ENCODE measurements around the gene SCRN3. TPM values are rescaled to one million over a fixed set of nuclear protein-coding genes. Genes with fewer than 3 reads are reported as not detected.

SCRN3 gene
- polyA plus RNA-seq, 1 donor (not counting 4 experiments of a cell fraction or from before 2014, with no cell fraction given): 18.6 TPM

DNA sequence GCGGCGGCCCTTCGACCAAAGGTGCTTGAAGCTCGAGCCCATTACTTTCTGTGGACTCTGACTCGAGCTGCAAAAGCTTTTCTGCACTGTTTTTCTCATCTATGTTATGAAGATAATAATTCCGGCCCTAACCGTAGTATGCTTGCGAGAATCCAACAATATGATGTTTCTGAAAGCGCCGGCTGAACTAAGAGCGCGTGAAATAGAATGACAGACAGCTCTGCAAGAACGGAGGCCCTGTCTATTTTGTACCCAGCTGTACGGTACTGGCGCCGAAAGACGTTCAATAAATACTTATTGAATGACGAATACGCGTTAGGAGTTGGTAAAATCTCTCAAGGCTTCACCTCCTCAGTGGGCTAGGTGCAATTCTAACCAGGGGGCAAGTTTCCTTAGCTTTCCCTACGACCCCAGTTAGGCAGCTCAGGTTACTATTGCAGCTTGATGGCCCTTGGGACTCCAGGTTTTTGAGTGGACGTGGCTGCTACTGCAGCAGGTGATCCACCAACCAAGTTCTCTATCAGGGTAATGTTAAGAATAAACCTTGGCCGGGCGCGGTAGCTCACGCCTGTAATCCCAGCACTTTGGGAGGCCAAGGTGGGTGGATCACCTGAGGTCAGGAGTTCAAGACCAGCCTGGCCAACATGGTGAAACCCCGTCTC is 570 bp downstream of the SCRN3 start:
- Histone ChIP-seq H2AFZ (ENCODE audit: control insufficient read depth, low read length) (peak overlapping the region; percentile 97), H3K9me1 (ENCODE audit: control insufficient read depth, extremely low read depth, insufficient read depth, low read length) (no peaks in the 10 kb centered on the region), H3K36me3 (ENCODE audit: control insufficient read depth in 2 of 2, extremely low read depth in 1 of 2, insufficient read depth in 2 of 2, low read length in 2 of 2) (no peaks in the 10 kb centered on the region), H3K27ac (ENCODE audit: control insufficient read depth, insufficient read depth, low read length) (peak overlapping the region; percentile 90), H4K20me1 (ENCODE audit: control insufficient read depth, extremely low read depth, insufficient read depth, low read length) (no peaks in the 10 kb centered on the region), H3K4me1 (ENCODE audit: control insufficient read depth, extremely low read depth, insufficient read depth, low read length) (peaks cover 19% of the 10 kb centered on the region), H3K4me3 (ENCODE audit: control insufficient read depth in 2 of 3, extremely low read depth in 1 of 3, insufficient read depth in 2 of 3, low read depth in 1 of 3, low read length in 3 of 3) (peak overlapping the region; percentile 88 to 94 (median 90)), H3K79me2 (ENCODE audit: control insufficient read depth, insufficient read depth, low read length) (peaks cover 32% of the 10 kb centered on the region), H3K9ac (ENCODE audit: control insufficient read depth, extremely low read depth, insufficient read depth, low read length) (peak overlapping the region; percentile 84), H3K4me2 (ENCODE audit: control insufficient read depth, extremely low read depth, insufficient read depth, low read depth, low read length) (peak overlapping the region; percentile 75), H3K27me3 (ENCODE audit: control insufficient read depth, extremely low read depth, insufficient read depth, low read length) (no peaks in the 10 kb centered on the region), H3K9me3 (ENCODE audit: control insufficient read depth, low read depth, low read length) (no peaks in the 10 kb centered on the region)
- DNase-seq (ENCODE audit: low read depth, low spot score) (no peak), FAIRE-seq (no peak)
- TF ChIP-seq EZH2 (IDR thresholded peaks at IDR 0.05; ENCODE audit: low read length): no peak
- TF ChIP-seq, protein P1, sequence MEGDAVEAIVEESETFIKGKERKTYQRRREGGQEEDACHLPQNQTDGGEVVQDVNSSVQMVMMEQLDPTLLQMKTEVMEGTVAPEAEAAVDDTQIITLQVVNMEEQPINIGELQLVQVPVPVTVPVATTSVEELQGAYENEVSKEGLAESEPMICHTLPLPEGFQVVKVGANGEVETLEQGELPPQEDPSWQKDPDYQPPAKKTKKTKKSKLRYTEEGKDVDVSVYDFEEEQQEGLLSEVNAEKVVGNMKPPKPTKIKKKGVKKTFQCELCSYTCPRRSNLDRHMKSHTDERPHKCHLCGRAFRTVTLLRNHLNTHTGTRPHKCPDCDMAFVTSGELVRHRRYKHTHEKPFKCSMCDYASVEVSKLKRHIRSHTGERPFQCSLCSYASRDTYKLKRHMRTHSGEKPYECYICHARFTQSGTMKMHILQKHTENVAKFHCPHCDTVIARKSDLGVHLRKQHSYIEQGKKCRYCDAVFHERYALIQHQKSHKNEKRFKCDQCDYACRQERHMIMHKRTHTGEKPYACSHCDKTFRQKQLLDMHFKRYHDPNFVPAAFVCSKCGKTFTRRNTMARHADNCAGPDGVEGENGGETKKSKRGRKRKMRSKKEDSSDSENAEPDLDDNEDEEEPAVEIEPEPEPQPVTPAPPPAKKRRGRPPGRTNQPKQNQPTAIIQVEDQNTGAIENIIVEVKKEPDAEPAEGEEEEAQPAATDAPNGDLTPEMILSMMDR (optimal IDR thresholded peaks at IDR 0.05 in 1 of 3, IDR thresholded peaks at IDR 0.05 in 1 of 3, conservative IDR thresholded peaks at IDR 0.05 in 1 of 3; ENCODE audit: extremely low read depth in 1 of 3, insufficient read depth in 2 of 3, low read length in 3 of 3): no peak
- dilution Hi-C loops (cut with MboI; ENCODE audit: extremely low pct_ligation_motif_present, low sequenced_read_pairs): no loop called here

DNA sequence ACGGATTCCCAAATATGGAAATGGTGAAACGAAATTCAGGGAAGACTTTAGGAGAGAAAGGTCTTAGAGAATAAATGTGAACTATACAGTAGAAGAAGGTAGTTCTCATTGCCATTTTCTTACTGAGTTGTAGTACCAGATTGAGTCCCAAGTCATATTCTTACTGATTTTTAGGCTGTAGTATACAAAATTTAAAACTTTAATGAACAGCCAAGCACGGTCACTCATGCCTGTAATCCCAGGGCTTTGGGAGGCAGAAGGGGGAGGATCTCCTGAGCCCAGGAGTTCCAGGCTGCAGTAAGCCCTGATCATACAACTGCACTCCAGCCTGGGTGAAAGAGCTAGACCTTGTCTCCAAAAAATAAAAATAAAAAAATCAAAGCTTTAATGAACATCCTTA is 2.2 kb downstream of the SCRN3 start:
- H2AFZ ChIP-seq (ENCODE audit: control insufficient read depth, low read length): no peak overlapping the region
- no peak overlapping the region for H3K9ac ChIP-seq (ENCODE audit: control insufficient read depth, extremely low read depth, insufficient read depth, low read length)
- no peaks in the 10 kb centered on the region for H3K27me3 ChIP-seq (ENCODE audit: control insufficient read depth, extremely low read depth, insufficient read depth, low read length)
- peaks cover 24% of the 10 kb centered on the region for H3K79me2 ChIP-seq (ENCODE audit: control insufficient read depth, insufficient read depth, low read length)
- no peak overlapping the region for H3K27ac ChIP-seq (ENCODE audit: control insufficient read depth, insufficient read depth, low read length)
- dilution Hi-C loops (cut with MboI; ENCODE audit: extremely low pct_ligation_motif_present, low sequenced_read_pairs): no loop called here
- no peak for DNase-seq (ENCODE audit: low read depth, low spot score)
- no peaks in the 10 kb centered on the region for H4K20me1 ChIP-seq (ENCODE audit: control insufficient read depth, extremely low read depth, insufficient read depth, low read length)
- H3K9me3 ChIP-seq (ENCODE audit: control insufficient read depth, low read depth, low read length): no peaks in the 10 kb centered on the region
- no peak overlapping the region for H3K4me2 ChIP-seq (ENCODE audit: control insufficient read depth, extremely low read depth, insufficient read depth, low read depth, low read length)
- H3K4me1 ChIP-seq (ENCODE audit: control insufficient read depth, extremely low read depth, insufficient read depth, low read length): peaks cover 19% of the 10 kb centered on the region
- no peaks in the 10 kb centered on the region for H3K9me1 ChIP-seq (ENCODE audit: control insufficient read depth, extremely low read depth, insufficient read depth, low read length)
- no peak for FAIRE-seq
- TF ChIP-seq EZH2 (IDR thresholded peaks at IDR 0.05; ENCODE audit: low read length): no peak
- TF ChIP-seq, protein P1 (optimal IDR thresholded peaks at IDR 0.05 in 1 of 3, IDR thresholded peaks at IDR 0.05 in 1 of 3, conservative IDR thresholded peaks at IDR 0.05 in 1 of 3; ENCODE audit: extremely low read depth in 1 of 3, insufficient read depth in 2 of 3, low read length in 3 of 3): no peak
- H3K36me3 ChIP-seq (ENCODE audit: control insufficient read depth in 2 of 2, extremely low read depth in 1 of 2, insufficient read depth in 2 of 2, low read length in 2 of 2): no peaks in the 10 kb centered on the region
- no peak overlapping the region for H3K4me3 ChIP-seq (ENCODE audit: control insufficient read depth in 2 of 3, extremely low read depth in 1 of 3, insufficient read depth in 2 of 3, low read depth in 1 of 3, low read length in 3 of 3)
